ENCODE results near the gene GPX2. TPM values are rescaled to one million over a fixed set of nuclear protein-coding genes. Genes with fewer than 3 reads are reported as not detected.

Gene GPX2
- total and polyA plus RNA-seq, 2 experiments from 2014 or later = 0.78 to 2.2 TPM

DNA sequence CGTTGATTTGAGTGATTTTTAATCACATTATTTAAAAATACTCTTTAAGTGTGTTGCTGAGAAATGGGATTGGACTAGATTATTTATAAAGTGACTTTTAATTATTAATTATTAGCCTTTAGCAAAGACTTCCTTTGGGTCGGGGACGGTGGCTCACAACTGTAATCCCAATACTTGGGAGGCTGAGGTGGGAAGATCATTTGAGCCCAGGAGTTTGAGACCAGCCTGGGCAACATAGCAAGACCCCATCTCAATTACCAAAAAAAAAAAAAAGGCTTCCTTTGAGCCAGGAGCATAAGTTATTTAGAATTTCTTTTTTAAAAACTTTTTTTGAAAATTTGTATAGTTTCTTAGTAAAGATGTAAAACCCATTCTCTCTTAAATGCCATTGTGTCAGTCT is 19.5 kb downstream of the GPX2 start:
- 0 out of 2 replicates have a peak, but pooled peaks cover 4% of the 10 kb centered on the region for H3K79me2 ChIP-seq (replicated peaks; ENCODE audit: insufficient read depth)
- no peaks in the 10 kb centered on the region for H3K9me3 Mint-ChIP-seq

More for the DNA sequence above, 19.5 kb downstream of the GPX2 start:
- peaks cover 3% of the 10 kb centered on the region for H3K27me3 Mint-ChIP-seq (ENCODE audit: insufficient read depth, low read depth, poor library complexity)
- H3K4me1 ChIP-seq (ENCODE audit: insufficient read depth) = no peaks in the 10 kb centered on the region
- H3K36me3 Mint-ChIP-seq (ENCODE audit: low read depth) = peaks cover 22% of the 10 kb centered on the region
- H3K36me3 ChIP-seq (ENCODE audit: insufficient read depth) = peaks cover 23% of the 10 kb centered on the region; the same call in 1 of the 2 replicates
- H4K20me1 ChIP-seq (replicated peaks; ENCODE audit: insufficient read depth) = 0 out of 2 replicates have a peak, but pooled peaks cover 3% of the 10 kb centered on the region
- no peak overlapping the region for H2AFZ ChIP-seq
- H3K27ac ChIP-seq (ENCODE audit: low read depth) = no peak overlapping the region
- H3K27ac Mint-ChIP-seq = no peak overlapping the region
- H3K4me1 Mint-ChIP-seq = no peaks in the 10 kb centered on the region
- DNase-seq (ENCODE audit: low spot score) (no peak), ATAC-seq (no peak)
- H3K4me3 ChIP-seq = no peak overlapping the region
- TF ChIP-seq STAT1 (IDR thresholded peaks at IDR 0.05; ENCODE audit: unreplicated experiment) (no peak), NANOG (IDR thresholded peaks at IDR 0.05; ENCODE audit: borderline replicate concordance) (no peak), JUNB (IDR thresholded peaks at IDR 0.05; ENCODE audit: unreplicated experiment) (no peak), ZNF462 (CRISPR knock-in tag; IDR thresholded peaks at IDR 0.05) (no peak), EZH2phosphoT487 (IDR thresholded peaks at IDR 0.05; ENCODE audit: unreplicated experiment) (no peak), CREB1 (CRISPR knock-in tag; IDR thresholded peaks at IDR 0.05; ENCODE audit: low read depth) (no peak), POLR2AphosphoS5 (IDR thresholded peaks at IDR 0.05; ENCODE audit: low read depth) (no peak), ZNF114 (CRISPR knock-in tag; IDR thresholded peaks at IDR 0.05) (no peak), EZH2 (IDR thresholded peaks at IDR 0.05; ENCODE audit: low read depth, unreplicated experiment) (no peak), ZNF331 (CRISPR knock-in tag; IDR thresholded peaks at IDR 0.05; ENCODE audit: low read depth) (no peak)
- TF ChIP-seq, protein P1, sequence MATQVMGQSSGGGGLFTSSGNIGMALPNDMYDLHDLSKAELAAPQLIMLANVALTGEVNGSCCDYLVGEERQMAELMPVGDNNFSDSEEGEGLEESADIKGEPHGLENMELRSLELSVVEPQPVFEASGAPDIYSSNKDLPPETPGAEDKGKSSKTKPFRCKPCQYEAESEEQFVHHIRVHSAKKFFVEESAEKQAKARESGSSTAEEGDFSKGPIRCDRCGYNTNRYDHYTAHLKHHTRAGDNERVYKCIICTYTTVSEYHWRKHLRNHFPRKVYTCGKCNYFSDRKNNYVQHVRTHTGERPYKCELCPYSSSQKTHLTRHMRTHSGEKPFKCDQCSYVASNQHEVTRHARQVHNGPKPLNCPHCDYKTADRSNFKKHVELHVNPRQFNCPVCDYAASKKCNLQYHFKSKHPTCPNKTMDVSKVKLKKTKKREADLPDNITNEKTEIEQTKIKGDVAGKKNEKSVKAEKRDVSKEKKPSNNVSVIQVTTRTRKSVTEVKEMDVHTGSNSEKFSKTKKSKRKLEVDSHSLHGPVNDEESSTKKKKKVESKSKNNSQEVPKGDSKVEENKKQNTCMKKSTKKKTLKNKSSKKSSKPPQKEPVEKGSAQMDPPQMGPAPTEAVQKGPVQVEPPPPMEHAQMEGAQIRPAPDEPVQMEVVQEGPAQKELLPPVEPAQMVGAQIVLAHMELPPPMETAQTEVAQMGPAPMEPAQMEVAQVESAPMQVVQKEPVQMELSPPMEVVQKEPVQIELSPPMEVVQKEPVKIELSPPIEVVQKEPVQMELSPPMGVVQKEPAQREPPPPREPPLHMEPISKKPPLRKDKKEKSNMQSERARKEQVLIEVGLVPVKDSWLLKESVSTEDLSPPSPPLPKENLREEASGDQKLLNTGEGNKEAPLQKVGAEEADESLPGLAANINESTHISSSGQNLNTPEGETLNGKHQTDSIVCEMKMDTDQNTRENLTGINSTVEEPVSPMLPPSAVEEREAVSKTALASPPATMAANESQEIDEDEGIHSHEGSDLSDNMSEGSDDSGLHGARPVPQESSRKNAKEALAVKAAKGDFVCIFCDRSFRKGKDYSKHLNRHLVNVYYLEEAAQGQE (IDR thresholded peaks at IDR 0.05; ENCODE audit: unreplicated experiment) = no peak
- TF ChIP-seq, protein P2, sequence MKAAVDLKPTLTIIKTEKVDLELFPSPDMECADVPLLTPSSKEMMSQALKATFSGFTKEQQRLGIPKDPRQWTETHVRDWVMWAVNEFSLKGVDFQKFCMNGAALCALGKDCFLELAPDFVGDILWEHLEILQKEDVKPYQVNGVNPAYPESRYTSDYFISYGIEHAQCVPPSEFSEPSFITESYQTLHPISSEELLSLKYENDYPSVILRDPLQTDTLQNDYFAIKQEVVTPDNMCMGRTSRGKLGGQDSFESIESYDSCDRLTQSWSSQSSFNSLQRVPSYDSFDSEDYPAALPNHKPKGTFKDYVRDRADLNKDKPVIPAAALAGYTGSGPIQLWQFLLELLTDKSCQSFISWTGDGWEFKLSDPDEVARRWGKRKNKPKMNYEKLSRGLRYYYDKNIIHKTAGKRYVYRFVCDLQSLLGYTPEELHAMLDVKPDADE (IDR thresholded peaks at IDR 0.05) = no peak
- TF ChIP-seq, protein P3, sequence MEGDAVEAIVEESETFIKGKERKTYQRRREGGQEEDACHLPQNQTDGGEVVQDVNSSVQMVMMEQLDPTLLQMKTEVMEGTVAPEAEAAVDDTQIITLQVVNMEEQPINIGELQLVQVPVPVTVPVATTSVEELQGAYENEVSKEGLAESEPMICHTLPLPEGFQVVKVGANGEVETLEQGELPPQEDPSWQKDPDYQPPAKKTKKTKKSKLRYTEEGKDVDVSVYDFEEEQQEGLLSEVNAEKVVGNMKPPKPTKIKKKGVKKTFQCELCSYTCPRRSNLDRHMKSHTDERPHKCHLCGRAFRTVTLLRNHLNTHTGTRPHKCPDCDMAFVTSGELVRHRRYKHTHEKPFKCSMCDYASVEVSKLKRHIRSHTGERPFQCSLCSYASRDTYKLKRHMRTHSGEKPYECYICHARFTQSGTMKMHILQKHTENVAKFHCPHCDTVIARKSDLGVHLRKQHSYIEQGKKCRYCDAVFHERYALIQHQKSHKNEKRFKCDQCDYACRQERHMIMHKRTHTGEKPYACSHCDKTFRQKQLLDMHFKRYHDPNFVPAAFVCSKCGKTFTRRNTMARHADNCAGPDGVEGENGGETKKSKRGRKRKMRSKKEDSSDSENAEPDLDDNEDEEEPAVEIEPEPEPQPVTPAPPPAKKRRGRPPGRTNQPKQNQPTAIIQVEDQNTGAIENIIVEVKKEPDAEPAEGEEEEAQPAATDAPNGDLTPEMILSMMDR (conservative IDR thresholded peaks at IDR 0.05; ENCODE audit: low read depth in 2 of 2) = no peak
- peaks cover 3% of the 10 kb centered on the region; the same call in 1 of the 2 replicates for H3F3A ChIP-seq (replicated peaks; ENCODE audit: low read depth)
- no peaks in the 10 kb centered on the region for H3K27me3 ChIP-seq (ENCODE audit: insufficient read depth)
- no peak overlapping the region for H3K4me3 Mint-ChIP-seq
- H3K9me2 ChIP-seq (ENCODE audit: insufficient read depth) = no peaks in the 10 kb centered on the region
- H3K4me2 ChIP-seq = no peak overlapping the region

Data from GM23338 (cell line).